ENCODE measurements around the gene RORC. TPM values are rescaled to one million over a fixed set of nuclear protein-coding genes. Genes with fewer than 3 reads are reported as not detected.
"Not testable (repeated sequence)": the region's sequence is repeated elsewhere in the genome, so short reads cannot be mapped to it uniquely, and the experiment has no call there.

RORC gene
- total RNA-seq, 1 donor, result not detected

DNA sequence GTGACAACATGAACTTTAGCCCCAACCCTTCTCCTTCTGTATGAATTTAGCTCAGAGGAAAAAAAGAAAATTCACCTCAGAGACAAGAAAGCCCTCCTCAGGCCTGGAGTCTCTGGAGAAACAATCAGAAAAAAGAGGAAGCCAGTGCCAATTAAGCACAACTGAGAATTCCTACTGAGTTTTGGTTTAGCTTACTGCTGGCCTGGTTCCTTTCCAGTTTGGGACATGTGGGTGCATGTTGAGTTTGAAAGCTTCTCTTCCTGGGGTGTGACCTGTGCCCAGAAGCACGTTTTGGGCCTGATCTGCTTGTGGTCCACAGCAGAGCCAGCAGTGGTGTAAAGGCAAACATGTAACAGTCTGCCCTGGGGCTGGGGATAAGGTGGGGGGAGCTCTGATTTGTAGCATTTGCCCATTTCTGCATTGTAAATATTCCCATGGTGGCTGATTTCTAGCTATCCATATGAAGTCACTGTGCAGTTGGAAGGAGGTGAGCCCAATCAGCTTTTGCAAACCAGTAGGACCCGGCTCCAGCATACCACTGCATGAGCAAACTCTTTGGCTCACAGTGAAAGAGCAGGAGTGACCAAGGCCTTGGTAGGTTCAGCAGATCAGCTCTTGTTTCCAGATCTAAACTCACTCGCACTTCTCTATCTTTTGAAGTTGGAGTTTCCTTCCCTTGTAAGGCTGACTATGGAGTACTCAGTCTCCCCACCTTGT, 26.6 kb upstream of the RORC start:
- Histone ChIP-seq H3K27ac (ENCODE audit: low read depth, low read length) (no peak overlapping the region), H3K4me2 (ENCODE audit: insufficient read depth, low read length) (no peak overlapping the region), H4K20me1 (ENCODE audit: insufficient read depth, low read length) (no peaks in the 10 kb centered on the region), H2AFZ (ENCODE audit: low read length) (peak overlapping the region; percentile 20), H3K9me3 (ENCODE audit: low read depth, low read length) (no peaks in the 10 kb centered on the region), H3K4me1 (ENCODE audit: insufficient read depth, low read length) (no peaks in the 10 kb centered on the region), H3K79me2 (ENCODE audit: insufficient read depth, low read length) (no peaks in the 10 kb centered on the region), H3K36me3 (ENCODE audit: insufficient read depth, low read length) (no peaks in the 10 kb centered on the region), H3K4me3 (ENCODE audit: insufficient read depth, low read length) (no peak overlapping the region), H3K27me3 (ENCODE audit: insufficient read depth, low read length) (no peaks in the 10 kb centered on the region)
- TF ChIP-seq, protein P1, sequence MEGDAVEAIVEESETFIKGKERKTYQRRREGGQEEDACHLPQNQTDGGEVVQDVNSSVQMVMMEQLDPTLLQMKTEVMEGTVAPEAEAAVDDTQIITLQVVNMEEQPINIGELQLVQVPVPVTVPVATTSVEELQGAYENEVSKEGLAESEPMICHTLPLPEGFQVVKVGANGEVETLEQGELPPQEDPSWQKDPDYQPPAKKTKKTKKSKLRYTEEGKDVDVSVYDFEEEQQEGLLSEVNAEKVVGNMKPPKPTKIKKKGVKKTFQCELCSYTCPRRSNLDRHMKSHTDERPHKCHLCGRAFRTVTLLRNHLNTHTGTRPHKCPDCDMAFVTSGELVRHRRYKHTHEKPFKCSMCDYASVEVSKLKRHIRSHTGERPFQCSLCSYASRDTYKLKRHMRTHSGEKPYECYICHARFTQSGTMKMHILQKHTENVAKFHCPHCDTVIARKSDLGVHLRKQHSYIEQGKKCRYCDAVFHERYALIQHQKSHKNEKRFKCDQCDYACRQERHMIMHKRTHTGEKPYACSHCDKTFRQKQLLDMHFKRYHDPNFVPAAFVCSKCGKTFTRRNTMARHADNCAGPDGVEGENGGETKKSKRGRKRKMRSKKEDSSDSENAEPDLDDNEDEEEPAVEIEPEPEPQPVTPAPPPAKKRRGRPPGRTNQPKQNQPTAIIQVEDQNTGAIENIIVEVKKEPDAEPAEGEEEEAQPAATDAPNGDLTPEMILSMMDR (IDR thresholded peaks at IDR 0.05; ENCODE audit: extremely low read depth, low read depth, low read length), result no peak
- DNase-seq (ENCODE audit: insufficient read length, low spot score, missing footprints), result peak; percentile 80

DNA sequence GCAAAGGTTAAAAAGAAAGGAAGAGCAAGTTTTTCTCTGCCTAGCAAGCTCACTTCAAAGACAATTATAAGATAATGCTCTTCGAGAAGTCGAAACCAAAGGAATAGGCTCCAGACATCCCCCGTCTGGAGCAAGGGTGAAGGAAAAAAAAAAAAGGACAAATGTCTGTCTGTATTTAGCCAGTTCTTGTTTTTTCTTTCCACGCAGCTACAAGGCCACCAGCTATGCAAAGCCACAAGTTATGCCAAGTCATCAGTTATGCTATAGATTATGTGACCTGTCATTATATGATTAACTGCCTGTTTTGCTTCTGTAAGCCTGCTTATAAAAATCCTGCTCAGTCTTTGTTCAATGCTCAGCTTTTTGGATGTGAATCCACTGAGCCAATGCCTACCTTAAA, 24.3 kb upstream of the RORC start:
- Histone ChIP-seq H3K4me1 (ENCODE audit: insufficient read depth, low read length) (no peaks in the 10 kb centered on the region), H4K20me1 (ENCODE audit: insufficient read depth, low read length) (no peaks in the 10 kb centered on the region), H3K9me3 (ENCODE audit: low read depth, low read length) (no peaks in the 10 kb centered on the region), H2AFZ (ENCODE audit: low read length) (peak overlapping the region; percentile 56), H3K36me3 (ENCODE audit: insufficient read depth, low read length) (no peaks in the 10 kb centered on the region), H3K79me2 (ENCODE audit: insufficient read depth, low read length) (no peaks in the 10 kb centered on the region), H3K4me3 (ENCODE audit: insufficient read depth, low read length) (no peak overlapping the region), H3K4me2 (ENCODE audit: insufficient read depth, low read length) (peak overlapping the region; percentile 45), H3K27me3 (ENCODE audit: insufficient read depth, low read length) (peaks cover 16% of the 10 kb centered on the region), H3K27ac (ENCODE audit: low read depth, low read length) (no peak overlapping the region)
- TF ChIP-seq, protein P1 (IDR thresholded peaks at IDR 0.05; ENCODE audit: extremely low read depth, low read depth, low read length), result no peak
- peak; percentile 35 for DNase-seq (ENCODE audit: insufficient read length, low spot score, missing footprints)

DNA sequence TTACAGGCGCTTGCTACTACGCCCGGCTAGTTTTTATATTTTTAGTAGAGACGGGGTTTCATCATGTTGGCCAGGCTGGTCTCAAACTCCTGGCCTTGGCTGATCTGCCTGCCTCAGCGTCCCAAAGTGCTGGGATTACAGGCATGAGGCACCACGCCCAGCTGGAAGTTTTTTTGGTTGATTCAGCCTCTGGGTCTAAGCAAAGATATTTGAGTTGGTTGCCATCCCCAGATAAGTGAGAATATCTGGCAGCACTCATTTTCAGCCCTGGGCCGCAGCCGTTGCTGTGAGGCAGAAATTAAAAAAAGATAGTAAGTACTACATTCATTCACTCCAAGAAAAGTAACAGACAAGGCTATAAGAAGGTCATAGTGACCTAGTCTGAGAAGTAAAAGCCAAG, 23.9 kb upstream of the RORC start:
- DNase-seq (ENCODE audit: insufficient read length, low spot score, missing footprints), result peak; percentile 81
- H3K36me3 ChIP-seq (ENCODE audit: insufficient read depth, low read length); H3K4me3 ChIP-seq (ENCODE audit: insufficient read depth, low read length); H3K9me3 ChIP-seq (ENCODE audit: low read depth, low read length); H4K20me1 ChIP-seq (ENCODE audit: insufficient read depth, low read length); H3K4me1 ChIP-seq (ENCODE audit: insufficient read depth, low read length); H3K27ac ChIP-seq (ENCODE audit: low read depth, low read length); H3K79me2 ChIP-seq (ENCODE audit: insufficient read depth, low read length): not testable (repeated sequence)
- peaks cover 20% of the 10 kb centered on the region for H3K27me3 ChIP-seq (ENCODE audit: insufficient read depth, low read length)
- peak overlapping the region; percentile 45 for H3K4me2 ChIP-seq (ENCODE audit: insufficient read depth, low read length)
- H2AFZ ChIP-seq (ENCODE audit: low read length), result peak overlapping the region; percentile 56

DNA sequence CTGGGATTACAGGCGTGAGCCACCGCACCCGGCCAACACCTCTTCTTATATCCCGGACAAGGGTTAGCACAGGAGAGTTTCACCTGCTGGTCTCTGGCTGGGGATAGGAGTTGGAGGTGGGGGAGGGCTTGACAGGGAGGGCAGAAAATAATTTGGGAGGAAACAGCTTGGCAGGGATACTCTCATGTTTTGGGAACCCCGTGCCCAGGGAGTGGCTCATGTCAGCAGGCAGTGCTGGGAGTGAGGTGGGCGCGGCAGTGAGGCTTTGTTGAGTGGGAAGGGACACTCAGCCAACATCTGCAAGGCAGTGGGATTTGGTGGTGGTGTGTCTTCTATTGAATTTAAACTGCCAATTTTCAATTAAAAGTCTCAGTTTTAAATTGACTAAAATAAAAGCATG, 23.1 kb upstream of the RORC start:
- no peak overlapping the region for H3K4me3 ChIP-seq (ENCODE audit: insufficient read depth, low read length)
- no peak overlapping the region for H2AFZ ChIP-seq (ENCODE audit: low read length)
- peak; percentile 30 for DNase-seq (ENCODE audit: insufficient read length, low spot score, missing footprints)
- no peak overlapping the region for H3K27ac ChIP-seq (ENCODE audit: low read depth, low read length)
- H3K4me2 ChIP-seq (ENCODE audit: insufficient read depth, low read length), result no peak overlapping the region
- no peaks in the 10 kb centered on the region for H3K79me2 ChIP-seq (ENCODE audit: insufficient read depth, low read length)
- H3K4me1 ChIP-seq (ENCODE audit: insufficient read depth, low read length), result no peaks in the 10 kb centered on the region
- H3K36me3 ChIP-seq (ENCODE audit: insufficient read depth, low read length), result no peaks in the 10 kb centered on the region
- no peaks in the 10 kb centered on the region for H4K20me1 ChIP-seq (ENCODE audit: insufficient read depth, low read length)
- peaks cover 28% of the 10 kb centered on the region for H3K27me3 ChIP-seq (ENCODE audit: insufficient read depth, low read length)
- TF ChIP-seq, protein P1 (IDR thresholded peaks at IDR 0.05; ENCODE audit: extremely low read depth, low read depth, low read length), result no peak
- no peaks in the 10 kb centered on the region for H3K9me3 ChIP-seq (ENCODE audit: low read depth, low read length)

All from osteoblast (primary cell).